ENCODE results near the gene ROBO1. TPM values are rescaled to one million over a fixed set of nuclear protein-coding genes. Genes with fewer than 3 reads are reported as not detected.
"Not testable (repeated sequence)": the region's sequence is repeated elsewhere in the genome, so short reads cannot be mapped to it uniquely, and the experiment has no call there.

The ROBO1 gene
- total RNA-seq, 1 donor from 2014 or later = 19.4 TPM

DNA sequence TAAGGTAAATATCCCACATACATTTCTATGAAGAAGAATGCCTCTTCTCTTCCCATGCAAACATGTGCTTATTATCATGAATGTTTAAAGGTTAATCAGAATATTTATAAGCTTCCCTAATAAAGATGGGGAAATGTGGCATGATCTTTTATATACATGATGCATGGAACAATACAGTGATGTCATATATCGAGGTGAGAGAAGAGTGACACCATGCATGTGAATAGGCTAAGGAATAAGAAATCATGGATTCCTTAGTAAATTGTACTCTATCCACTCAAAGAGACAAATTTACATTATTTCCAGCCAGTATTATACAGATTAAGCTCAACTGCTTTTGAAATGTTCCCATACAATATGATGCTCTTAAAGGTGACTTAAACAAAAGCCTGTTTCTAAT lies 1035.3 kb downstream of the ROBO1 start:
- DNase-seq (ENCODE audit: low read depth) = no peak
- TF ChIP-seq, protein P1, sequence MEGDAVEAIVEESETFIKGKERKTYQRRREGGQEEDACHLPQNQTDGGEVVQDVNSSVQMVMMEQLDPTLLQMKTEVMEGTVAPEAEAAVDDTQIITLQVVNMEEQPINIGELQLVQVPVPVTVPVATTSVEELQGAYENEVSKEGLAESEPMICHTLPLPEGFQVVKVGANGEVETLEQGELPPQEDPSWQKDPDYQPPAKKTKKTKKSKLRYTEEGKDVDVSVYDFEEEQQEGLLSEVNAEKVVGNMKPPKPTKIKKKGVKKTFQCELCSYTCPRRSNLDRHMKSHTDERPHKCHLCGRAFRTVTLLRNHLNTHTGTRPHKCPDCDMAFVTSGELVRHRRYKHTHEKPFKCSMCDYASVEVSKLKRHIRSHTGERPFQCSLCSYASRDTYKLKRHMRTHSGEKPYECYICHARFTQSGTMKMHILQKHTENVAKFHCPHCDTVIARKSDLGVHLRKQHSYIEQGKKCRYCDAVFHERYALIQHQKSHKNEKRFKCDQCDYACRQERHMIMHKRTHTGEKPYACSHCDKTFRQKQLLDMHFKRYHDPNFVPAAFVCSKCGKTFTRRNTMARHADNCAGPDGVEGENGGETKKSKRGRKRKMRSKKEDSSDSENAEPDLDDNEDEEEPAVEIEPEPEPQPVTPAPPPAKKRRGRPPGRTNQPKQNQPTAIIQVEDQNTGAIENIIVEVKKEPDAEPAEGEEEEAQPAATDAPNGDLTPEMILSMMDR (conservative IDR thresholded peaks at IDR 0.05; ENCODE audit: low read depth, low read length) = no peak
- H3K4me3 ChIP-seq (ENCODE audit: low read depth, low read length) = no peak overlapping the region

GRCh38 chr3:78729946-78730345 lies 1037.9 kb downstream of the ROBO1 start:
- no peak overlapping the region for H3K4me3 ChIP-seq (ENCODE audit: low read depth, low read length)
- no peak for DNase-seq (ENCODE audit: low read depth)
- TF ChIP-seq, protein P1 (conservative IDR thresholded peaks at IDR 0.05; ENCODE audit: low read depth, low read length) = no peak

DNA sequence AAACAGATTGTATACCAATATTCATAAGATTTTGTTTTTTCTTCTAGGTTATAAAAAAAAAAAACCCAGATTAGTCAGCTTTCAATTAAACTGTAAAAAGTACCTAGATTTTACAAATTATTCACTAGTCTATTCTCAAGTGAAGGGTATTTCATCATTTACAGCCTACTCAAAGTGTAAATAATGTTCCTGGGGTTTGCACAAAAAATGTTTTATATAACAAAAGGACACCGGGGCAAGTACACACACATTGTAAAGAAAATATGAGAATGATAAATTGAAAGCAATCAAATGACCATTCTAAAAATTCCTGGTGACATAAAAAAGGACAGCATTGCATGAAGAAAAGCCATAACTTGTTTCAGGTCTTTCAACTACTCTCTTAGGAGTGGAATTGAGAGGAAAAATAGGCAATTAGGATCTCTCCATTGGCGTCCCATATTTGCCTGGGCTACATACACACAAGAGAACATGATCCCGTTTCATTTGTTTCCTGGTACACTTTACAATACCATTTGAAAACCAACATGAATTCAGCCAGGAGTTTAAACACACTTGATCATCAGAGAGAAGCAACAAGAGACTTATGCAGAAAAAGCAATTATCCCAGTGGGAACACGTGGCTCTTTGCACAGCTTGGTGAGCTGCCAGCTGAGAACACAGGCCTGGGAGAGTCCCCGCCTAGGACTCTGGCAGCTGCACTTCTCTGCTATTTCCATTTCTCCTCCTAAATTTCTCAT lies 1039.2 kb downstream of the ROBO1 start:
- TF ChIP-seq, protein P1 (conservative IDR thresholded peaks at IDR 0.05; ENCODE audit: low read depth, low read length) = no peak
- no peak overlapping the region for H3K4me3 ChIP-seq (ENCODE audit: low read depth, low read length)
- no peak for DNase-seq (ENCODE audit: low read depth)

DNA sequence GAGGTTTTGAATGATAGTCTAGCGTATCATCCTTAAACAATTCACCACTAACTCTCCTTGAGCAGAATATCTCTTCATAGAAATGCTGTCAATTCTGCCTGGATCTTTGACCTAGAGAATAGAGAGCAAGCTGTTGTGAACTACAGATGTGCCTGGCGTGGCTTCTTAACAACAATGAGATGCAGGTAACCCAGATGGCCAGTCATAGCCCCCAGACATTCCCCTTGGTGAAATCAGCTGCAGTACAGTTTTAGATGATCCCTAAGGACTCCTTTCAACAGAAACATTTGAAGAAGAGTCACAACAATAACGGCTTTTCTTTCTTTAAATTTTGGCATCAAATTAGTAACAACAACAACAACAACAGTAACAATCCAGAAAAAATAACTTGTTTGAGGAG lies 1041.3 kb downstream of the ROBO1 start:
- DNase-seq (ENCODE audit: low read depth) = no peak
- H3K4me3 ChIP-seq (ENCODE audit: low read depth, low read length) = no peak overlapping the region
- TF ChIP-seq, protein P1 (conservative IDR thresholded peaks at IDR 0.05; ENCODE audit: low read depth, low read length) = no peak

DNA sequence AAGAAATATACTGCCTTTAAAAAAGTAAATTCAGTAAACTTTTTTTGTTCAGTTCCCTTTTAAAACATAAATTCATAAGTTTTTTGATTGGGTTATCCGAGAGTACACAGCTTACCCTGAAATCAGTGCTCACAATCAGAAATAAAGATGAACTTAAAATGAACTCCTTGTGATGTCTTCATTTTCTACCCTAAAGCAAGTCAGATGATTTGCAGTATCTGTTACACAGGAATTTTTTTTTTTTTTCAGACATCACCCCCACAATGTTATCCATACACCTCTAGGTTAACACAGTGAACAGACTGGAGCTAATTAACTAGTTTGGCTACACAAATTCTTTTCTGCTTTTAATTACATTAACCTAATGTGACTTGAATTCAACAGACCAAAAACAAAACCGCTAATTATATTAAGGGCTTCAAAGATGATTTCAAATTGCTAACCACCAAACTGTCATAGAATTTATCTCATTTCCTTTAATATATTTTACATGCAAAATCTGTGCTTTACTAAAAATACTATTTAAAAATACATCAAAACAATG lies 1042.0 kb downstream of the ROBO1 start:
- DNase-seq (ENCODE audit: low read depth) = no peak
- TF ChIP-seq, protein P1 (conservative IDR thresholded peaks at IDR 0.05; ENCODE audit: low read depth, low read length) = no peak
- no peak overlapping the region for H3K4me3 ChIP-seq (ENCODE audit: low read depth, low read length)

DNA sequence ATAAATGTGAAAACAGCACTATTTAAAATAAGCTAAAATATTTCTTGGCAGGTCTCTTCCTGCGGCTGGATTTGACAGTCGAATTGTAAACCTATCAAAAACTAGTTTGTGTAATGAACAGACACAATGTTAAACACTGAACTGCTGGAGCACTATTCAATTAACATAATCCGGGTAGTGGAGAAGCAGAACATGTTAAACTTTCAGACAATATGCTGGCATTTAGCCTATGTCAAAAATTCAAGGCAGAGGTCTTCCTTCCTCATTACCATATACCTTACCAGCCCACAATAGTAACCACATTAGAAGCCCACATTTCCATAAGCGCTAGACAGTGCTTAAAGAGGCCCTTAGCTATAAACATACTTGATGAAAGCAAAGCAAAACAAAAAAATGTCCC lies 1042.9 kb downstream of the ROBO1 start:
- TF ChIP-seq, protein P1 (conservative IDR thresholded peaks at IDR 0.05; ENCODE audit: low read depth, low read length) = no peak
- DNase-seq (ENCODE audit: low read depth) = no peak

GRCh38 chr3:78724364-78724763 lies 1043.4 kb downstream of the ROBO1 start:
- not testable (repeated sequence) for H3K4me3 ChIP-seq (ENCODE audit: low read depth, low read length); DNase-seq (ENCODE audit: low read depth)

More for the DNA sequence above, 1042.9 kb downstream of the ROBO1 start:
- no peak overlapping the region for H3K4me3 ChIP-seq (ENCODE audit: low read depth, low read length)

Measured in epithelial cell of proximal tubule (primary cell).